PC-3 (cell line): ENCODE measurements around the gene CD19.

ENCODE experiments used
- CTCF ChIP-seq: fragments of 300-600 bp; sonication (generic); conservative IDR thresholded peaks from 2 replicates; pipeline ENCODE4 v1.5.1; 2017; ENCODE audit warnings: antibody characterized with exemption, low read depth, mild to moderate bottlenecking, low read length
- EZH2 ChIP-seq: fragments of 300-600 bp; sonication (generic); IDR thresholded peaks from one replicate; pipeline ENCODE4 v1.6.1; 2017; ENCODE audit warnings: antibody characterized with exemption, mild to moderate bottlenecking, low read length; ENCODE audit not compliant: unreplicated experiment

GRCh38 chr16:28946681-28947080 lies 14.9 kb downstream of the CD19 start:
- no peak for TF ChIP-seq CTCF
- TF ChIP-seq EZH2: no peak
